Neuronal stem cell (in vitro differentiated cells): ENCODE measurements around the gene FSD1.

ENCODE experiments used
- DNase-seq: peaks from one replicate; pipeline ENCODE4 v3.0.0-alpha.2; 2013; ENCODE audit warnings: low spot score
- H2AFZ ChIP-seq: one replicate; pipeline ENCODE4 v1.6.1; 2013; ENCODE audit warnings: mild to moderate bottlenecking, low read length, inconsistent platforms
- H2AK5ac ChIP-seq: 2 replicates; pipeline ENCODE4 v1.6.1; 2013; ENCODE audit warnings: low read depth, mild to moderate bottlenecking, inconsistent platforms, low read length, moderate library complexity, mixed read lengths
- H2BK120ac ChIP-seq: 2 replicates; pipeline ENCODE4 v1.6.1; 2013; ENCODE audit warnings: low read depth, mild to moderate bottlenecking, inconsistent platforms, low read length, moderate library complexity, mixed read lengths
- H2BK12ac ChIP-seq: one replicate; pipeline ENCODE4 v1.6.1; 2013; ENCODE audit warnings: low read length, inconsistent platforms
- H2BK15ac ChIP-seq: 2 replicates; pipeline ENCODE4 v1.6.1; 2013; ENCODE audit warnings: mild to moderate bottlenecking, low read length, inconsistent platforms, mixed read lengths
- H2BK5ac ChIP-seq: one replicate; pipeline ENCODE4 v1.6.1; 2013; ENCODE audit warnings: inconsistent platforms, mild to moderate bottlenecking, low read length, moderate library complexity
- H3K14ac ChIP-seq: one replicate; pipeline ENCODE4 v1.6.1; 2013; ENCODE audit warnings: low read length, inconsistent platforms
- H3K18ac ChIP-seq: 2 replicates; pipeline ENCODE4 v1.6.1; 2013; ENCODE audit warnings: low read length, inconsistent platforms
- H3K23ac ChIP-seq: 2 replicates; pipeline ENCODE4 v1.6.1; 2013; ENCODE audit warnings: low read depth, mild to moderate bottlenecking, mixed read lengths, low read length, inconsistent platforms; ENCODE audit not compliant: poor library complexity
- H3K27ac ChIP-seq: replicated peaks from 3 replicates; pipeline ENCODE4 v1.5.1; 2013; ENCODE audit warnings: low read length, inconsistent platforms
- H3K27me3 ChIP-seq, 3 experiments: 2 replicates each; pipeline ENCODE4 v1.6.1; 2013; ENCODE audit warnings: low read length in 3 of 3, mild to moderate bottlenecking in 2 of 3, inconsistent platforms in 1 of 3, low read depth in 1 of 3, mixed read lengths in 1 of 3, moderate library complexity in 1 of 3; ENCODE audit not compliant: control insufficient read depth in 3 of 3, insufficient read depth in 3 of 3
- H3K36me3 ChIP-seq, 2 donors: replicated peaks in 1 of 2; 2 replicates each; pipeline ENCODE4 v1.6.1; 2013; ENCODE audit warnings: low read length in 2 of 2; ENCODE audit not compliant: control insufficient read depth in 2 of 2, insufficient read depth in 2 of 2
- H3K4ac ChIP-seq: 2 replicates; pipeline ENCODE4 v1.6.1; 2013; ENCODE audit warnings: inconsistent platforms, mild to moderate bottlenecking, low read length, moderate library complexity
- H3K4me1 ChIP-seq, 2 donors: 1 replicate in 1 of 2; 2 replicates in 1 of 2; pipeline ENCODE4 v1.6.1; 2013; ENCODE audit warnings: low read length in 2 of 2, low read depth in 1 of 2; ENCODE audit not compliant: control insufficient read depth in 2 of 2, insufficient read depth in 1 of 2
- H3K4me2 ChIP-seq: one replicate; pipeline ENCODE4 v1.6.1; 2013; ENCODE audit warnings: mild to moderate bottlenecking, low read length, inconsistent platforms; ENCODE audit not compliant: insufficient read depth, poor library complexity, severe bottlenecking
- H3K4me3 ChIP-seq, 2 donors: 2 replicates each; pipeline ENCODE4 v1.5.1; 2013; ENCODE audit warnings: low read length in 2 of 2, mild to moderate bottlenecking in 2 of 2, inconsistent platforms in 1 of 2, moderate library complexity in 1 of 2
- H3K79me1 ChIP-seq: one replicate; pipeline ENCODE4 v1.6.1; 2013; ENCODE audit warnings: low read depth, mild to moderate bottlenecking, inconsistent platforms, low read length, moderate library complexity
- H3K9ac ChIP-seq: one replicate; pipeline ENCODE4 v1.6.1; 2013; ENCODE audit warnings: mild to moderate bottlenecking, low read depth, low read length, inconsistent platforms; ENCODE audit not compliant: poor library complexity
- H3K9me3 ChIP-seq, 2 donors: replicated peaks in 1 of 2; 2 replicates each; pipeline versions ENCODE3 to v1.6.1; 2013; ENCODE audit warnings: low read length in 2 of 2, mild to moderate bottlenecking in 2 of 2, inconsistent platforms in 1 of 2, low read depth in 1 of 2, mixed read lengths in 1 of 2, moderate library complexity in 1 of 2; ENCODE audit not compliant: control insufficient read depth in 2 of 2, insufficient read depth in 1 of 2
- H4K8ac ChIP-seq: one replicate; pipeline ENCODE4 v1.6.1; 2013; ENCODE audit warnings: low read depth, mild to moderate bottlenecking, inconsistent platforms, low read length, moderate library complexity
- H4K91ac ChIP-seq: one replicate; pipeline ENCODE4 v1.6.1; 2013; ENCODE audit warnings: low read length, low read depth, mild to moderate bottlenecking, inconsistent platforms; ENCODE audit not compliant: poor library complexity
- WGBS, 2 donors: extraction: QIAGEN DNeasy Blood & Tissue Kit; methylation state at CpG; one replicate each; pipeline ENCODE4 v1.1.7; 2013; ENCODE audit warnings: missing lambda C conversion rate in 2 of 2, mixed read lengths in 1 of 2; ENCODE audit not compliant: insufficient read length in 2 of 2, insufficient replicate concordance in 1 of 2; ENCODE audit errors: extremely low coverage in 2 of 2; 5-methylcytosine and 5-hydroxymethylcytosine counted together

The FSD1 gene

DNA sequence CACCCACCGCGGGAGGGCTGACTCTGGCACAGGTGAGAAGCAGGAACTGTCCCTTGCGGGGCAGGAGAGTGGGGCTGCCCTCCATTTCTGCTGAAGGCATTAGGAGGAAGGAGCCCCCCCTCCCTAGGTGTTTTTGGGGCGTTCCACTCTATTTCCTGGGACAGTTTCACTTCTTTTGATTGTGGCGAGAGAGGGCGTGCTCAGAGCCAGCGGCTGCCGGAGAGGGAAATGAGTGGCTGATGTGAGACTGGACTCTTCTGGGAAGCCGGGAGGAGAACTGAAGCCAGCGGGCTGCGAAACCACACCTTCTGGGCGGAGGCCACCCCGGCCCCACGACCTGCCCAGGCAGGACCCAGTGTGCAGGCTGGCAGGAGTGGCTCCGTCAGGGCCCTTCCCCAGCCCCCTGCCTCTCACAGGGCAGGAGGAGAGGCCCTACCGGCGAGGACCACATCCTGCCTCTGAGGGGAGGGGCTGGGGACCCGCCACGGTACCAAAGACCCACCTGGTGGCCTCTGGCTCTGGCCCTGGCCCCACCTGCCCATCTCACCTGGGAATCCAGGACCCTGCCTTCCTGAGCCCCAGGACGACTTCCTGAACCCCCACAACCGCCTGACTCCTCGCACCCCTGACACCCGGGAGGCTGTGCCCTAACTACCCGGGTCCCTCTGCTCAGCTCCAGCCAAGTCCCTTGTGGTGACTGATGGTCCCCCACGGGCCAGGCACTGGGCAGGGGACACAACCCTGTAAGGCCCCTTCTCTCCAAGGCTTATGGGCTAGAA, 64.9 kb downstream of the FSD1 start:
- no CpG with 5 or more reads among the region's 25 CpGs for WGBS, 2 donors
- Histone ChIP-seq H3K4me2 (no peak overlapping the region), H3K23ac (peak overlapping the region; percentile 75), H3K4me3 (no peak overlapping the region), H2AK5ac (peak overlapping the region; percentile 79), H2BK120ac (peak overlapping the region; percentile 44), H3K9me3 (no peaks in the 10 kb centered on the region), H3K79me1 (peaks cover 44% of the 10 kb centered on the region), H3K4ac (peak overlapping the region; percentile 53), H4K91ac (peak overlapping the region; percentile 38), H2AFZ (no peak overlapping the region), H3K27me3 (no peaks in the 10 kb centered on the region), H4K8ac (no peak overlapping the region), H3K4me1 (peaks cover 11 to 18% of the 10 kb centered on the region in 2 donors), H2BK12ac (peak overlapping the region; percentile 1), H3K14ac (peak overlapping the region; percentile 75), H3K9ac (peak overlapping the region; percentile 86), H3K27ac (peak overlapping the region; percentile 63), H2BK15ac (peak overlapping the region; percentile 78), H2BK5ac (peak overlapping the region; percentile 78), H3K18ac (peak overlapping the region; percentile 87), H3K36me3 (peaks cover 21 to 35% of the 10 kb centered on the region in 2 donors)
- DNase-seq = no peak

DNA sequence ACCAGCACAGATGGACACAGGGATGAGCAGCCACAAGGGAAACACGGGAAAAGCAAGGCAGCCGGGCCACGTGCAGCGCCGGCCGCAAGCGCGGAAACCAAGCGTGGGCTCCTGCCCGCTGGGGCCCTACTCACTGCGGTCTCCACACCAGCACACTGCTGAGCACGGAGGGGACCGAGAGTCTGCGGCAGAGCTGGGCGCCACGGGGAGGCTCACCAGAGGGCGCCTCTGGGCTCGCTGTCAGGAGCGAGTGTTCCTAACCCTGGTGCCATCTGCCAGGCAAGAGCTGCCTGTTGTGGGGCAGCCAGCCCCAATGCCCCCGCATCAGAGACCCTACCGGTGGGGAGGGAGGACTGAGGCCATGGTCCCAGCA, 65.5 kb downstream of the FSD1 start:
- H3K4me1 ChIP-seq = peaks cover 15 to 18% of the 10 kb centered on the region in 2 donors
- peak overlapping the region; percentile 63 for H3K27ac ChIP-seq
- H3K14ac ChIP-seq = peak overlapping the region; percentile 75
- peak overlapping the region; percentile 87 for H3K18ac ChIP-seq
- no peaks in the 10 kb centered on the region for H3K9me3 ChIP-seq
- no peak overlapping the region for H3K4me2 ChIP-seq
- H2BK15ac ChIP-seq = peak overlapping the region; percentile 78
- peak overlapping the region; percentile 38 for H4K91ac ChIP-seq
- H3K79me1 ChIP-seq = peaks cover 45% of the 10 kb centered on the region
- no peak overlapping the region for H4K8ac ChIP-seq
- H2AFZ ChIP-seq = no peak overlapping the region
- H3K4me3 ChIP-seq = no peak overlapping the region
- H2AK5ac ChIP-seq = peak overlapping the region; percentile 84
- peak overlapping the region; percentile 86 for H3K9ac ChIP-seq
- H2BK5ac ChIP-seq = peak overlapping the region; percentile 78
- H3K4ac ChIP-seq = peak overlapping the region; percentile 53
- no CpG with 5 or more reads among the region's 21 CpGs for WGBS, 2 donors
- no peaks in the 10 kb centered on the region for H3K27me3 ChIP-seq
- H3K23ac ChIP-seq = peak overlapping the region; percentile 75
- H2BK120ac ChIP-seq = peak overlapping the region; percentile 44
- peaks cover 21 to 31% of the 10 kb centered on the region in 2 donors for H3K36me3 ChIP-seq
- no peak for DNase-seq
- peak overlapping the region; percentile 90 for H2BK12ac ChIP-seq

DNA sequence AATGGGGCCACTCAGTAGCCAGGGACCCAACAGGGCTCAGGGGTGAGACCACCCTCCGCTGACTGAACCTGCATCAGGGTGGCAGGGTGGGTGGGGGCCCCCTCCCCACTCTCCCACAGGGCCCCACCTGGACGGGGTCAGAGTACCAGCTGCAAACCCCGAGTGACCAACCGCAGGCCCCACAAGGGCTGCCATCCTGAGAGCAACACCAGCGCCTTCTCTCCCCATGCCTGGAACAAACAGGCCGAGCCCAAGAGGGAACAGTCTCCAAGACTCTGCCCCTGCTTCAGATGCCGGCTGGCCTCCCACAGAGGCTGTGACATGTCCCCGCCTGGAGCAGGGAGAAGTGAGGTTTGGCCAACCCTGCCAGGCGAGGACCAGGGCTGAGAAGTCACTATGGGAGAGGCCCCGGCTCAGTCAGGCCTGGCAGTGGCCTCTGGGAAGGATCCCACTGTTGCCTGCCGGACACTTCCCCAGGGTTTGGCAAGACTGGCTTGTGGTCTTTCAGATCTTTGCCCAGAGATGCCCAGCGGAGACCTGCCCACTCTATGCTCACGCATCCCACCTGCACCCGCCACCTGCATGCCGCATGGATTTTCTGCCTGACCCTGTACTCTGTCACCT, 66.1 kb downstream of the FSD1 start:
- no peak overlapping the region for H2AFZ ChIP-seq
- H2BK5ac ChIP-seq = no peak overlapping the region
- H2AK5ac ChIP-seq = peak overlapping the region; percentile 89
- H3K4me2 ChIP-seq = no peak overlapping the region
- H3K9ac ChIP-seq = peak overlapping the region; percentile 47
- no peak overlapping the region for H3K4ac ChIP-seq
- no peak overlapping the region for H2BK120ac ChIP-seq
- peaks cover 21 to 24% of the 10 kb centered on the region in 2 donors for H3K4me1 ChIP-seq
- no peak overlapping the region for H4K8ac ChIP-seq
- H3K4me3 ChIP-seq = no peak overlapping the region
- H3K27me3 ChIP-seq = no peaks in the 10 kb centered on the region
- H3K27ac ChIP-seq = no peak overlapping the region
- H3K14ac ChIP-seq = no peak overlapping the region
- WGBS, 2 donors = no CpG with 5 or more reads among the region's 15 CpGs
- no peaks in the 10 kb centered on the region for H3K9me3 ChIP-seq
- DNase-seq = no peak
- H3K36me3 ChIP-seq = peaks cover 16 to 24% of the 10 kb centered on the region in 2 donors
- H3K18ac ChIP-seq = peak overlapping the region; percentile 87
- peak overlapping the region; percentile 48 for H3K23ac ChIP-seq
- H3K79me1 ChIP-seq = peaks cover 44% of the 10 kb centered on the region
- no peak overlapping the region for H2BK12ac ChIP-seq
- H2BK15ac ChIP-seq = no peak overlapping the region
- no peak overlapping the region for H4K91ac ChIP-seq
